ENCODE measurements around the gene SMC1B.

- TF ChIP-seq POLR2AphosphoS5 (IDR thresholded peaks at IDR 0.05; ENCODE audit: low read depth): no peak
- TF ChIP-seq, protein P1, sequence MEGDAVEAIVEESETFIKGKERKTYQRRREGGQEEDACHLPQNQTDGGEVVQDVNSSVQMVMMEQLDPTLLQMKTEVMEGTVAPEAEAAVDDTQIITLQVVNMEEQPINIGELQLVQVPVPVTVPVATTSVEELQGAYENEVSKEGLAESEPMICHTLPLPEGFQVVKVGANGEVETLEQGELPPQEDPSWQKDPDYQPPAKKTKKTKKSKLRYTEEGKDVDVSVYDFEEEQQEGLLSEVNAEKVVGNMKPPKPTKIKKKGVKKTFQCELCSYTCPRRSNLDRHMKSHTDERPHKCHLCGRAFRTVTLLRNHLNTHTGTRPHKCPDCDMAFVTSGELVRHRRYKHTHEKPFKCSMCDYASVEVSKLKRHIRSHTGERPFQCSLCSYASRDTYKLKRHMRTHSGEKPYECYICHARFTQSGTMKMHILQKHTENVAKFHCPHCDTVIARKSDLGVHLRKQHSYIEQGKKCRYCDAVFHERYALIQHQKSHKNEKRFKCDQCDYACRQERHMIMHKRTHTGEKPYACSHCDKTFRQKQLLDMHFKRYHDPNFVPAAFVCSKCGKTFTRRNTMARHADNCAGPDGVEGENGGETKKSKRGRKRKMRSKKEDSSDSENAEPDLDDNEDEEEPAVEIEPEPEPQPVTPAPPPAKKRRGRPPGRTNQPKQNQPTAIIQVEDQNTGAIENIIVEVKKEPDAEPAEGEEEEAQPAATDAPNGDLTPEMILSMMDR (conservative IDR thresholded peaks at IDR 0.05; ENCODE audit: low read depth in 2 of 2): no peak
- no peak for TF ChIP-seq REST (IDR thresholded peaks at IDR 0.05; ENCODE audit: unreplicated experiment)
- TF ChIP-seq EZH2 (IDR thresholded peaks at IDR 0.05; ENCODE audit: low read depth, unreplicated experiment): no peak
- no peak for TF ChIP-seq JUNB (IDR thresholded peaks at IDR 0.05; ENCODE audit: unreplicated experiment)
- no peak for TF ChIP-seq EZH2phosphoT487 (IDR thresholded peaks at IDR 0.05; ENCODE audit: unreplicated experiment)
- no peak for TF ChIP-seq NANOG (IDR thresholded peaks at IDR 0.05; ENCODE audit: borderline replicate concordance)
- TF ChIP-seq CREB1 (CRISPR knock-in tag; IDR thresholded peaks at IDR 0.05; ENCODE audit: low read depth): no peak
- TF ChIP-seq ETS1 (IDR thresholded peaks at IDR 0.05): no peak
- no peak for TF ChIP-seq ZNF331 (CRISPR knock-in tag; IDR thresholded peaks at IDR 0.05; ENCODE audit: low read depth)
- no peak for TF ChIP-seq STAT1 (IDR thresholded peaks at IDR 0.05; ENCODE audit: unreplicated experiment)
Measured at GRCh38 chr22:45425101-45425500, 11.7 kb upstream of the SMC1B start.
